ENCODE measurements around the gene MAGI3.

GRCh38 chr1:113545626-113546025 lies 155.3 kb downstream of the MAGI3 start:
- no peak for TF ChIP-seq CTCF (IDR thresholded peaks at IDR 0.05 in 4 of 5, conservative IDR thresholded peaks at IDR 0.05 in 1 of 5)
- TF ChIP-seq POLR2A (IDR thresholded peaks at IDR 0.05) = no peak
